Activated naive CD8-positive, alpha-beta T cell treated with anti-CD3 and anti-CD28 coated beads, Interleukin-2, amount 50 U/mL, for 24 hours (primary cell): ENCODE results near the gene RNU7-1.

ENCODE experiments used
- ATAC-seq: fragments of 150-1000 bp; cut with Tn5 transposase; one replicate; pipeline ENCODE4 v1.10.0; 2021
- DNase-seq: peaks from one replicate; pipeline ENCODE4 v3.0.0; 2021
- H3K27ac Mint-ChIP-seq: one replicate; pipeline ENCODE4 v1.8.0; 2021; ENCODE audit warnings: mild to moderate bottlenecking, mixed read lengths
- H3K27me3 Mint-ChIP-seq: one replicate; pipeline ENCODE4 v1.8.0; 2021; ENCODE audit warnings: mixed read lengths
- H3K36me3 Mint-ChIP-seq: one replicate; pipeline ENCODE4 v1.8.0; 2021; ENCODE audit warnings: low read depth, mixed read lengths
- H3K4me1 Mint-ChIP-seq: one replicate; pipeline ENCODE4 v1.8.0; 2021; ENCODE audit warnings: mixed read lengths
- H3K4me3 Mint-ChIP-seq: one replicate; pipeline ENCODE4 v1.8.0; 2021; ENCODE audit warnings: mild to moderate bottlenecking, moderate library complexity, mixed read lengths
- H3K9me3 Mint-ChIP-seq: one replicate; pipeline ENCODE4 v1.8.0; 2021; ENCODE audit warnings: mixed read lengths

The RNU7-1 gene

DNA sequence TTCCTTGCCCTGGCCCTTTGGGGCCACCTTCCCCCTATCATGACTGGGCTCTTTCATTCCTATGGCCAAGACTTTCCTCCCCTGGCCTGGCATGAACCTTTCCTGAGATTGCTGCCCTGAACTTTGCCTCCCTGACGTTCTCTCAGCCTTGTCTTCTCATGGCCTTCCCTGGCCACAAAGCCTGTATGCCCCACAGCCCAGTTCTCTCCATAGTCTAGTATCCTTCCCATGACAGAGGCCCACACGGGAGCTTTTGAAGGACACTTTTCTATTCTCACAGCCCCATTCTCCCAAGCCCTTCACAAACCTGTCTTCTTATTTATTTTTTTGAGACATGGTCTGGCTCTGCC is 4.5 kb upstream of the RNU7-1 start:
- H3K4me1 Mint-ChIP-seq: peaks cover 57% of the 10 kb centered on the region
- no peaks in the 10 kb centered on the region for H3K27me3 Mint-ChIP-seq
- no peak for DNase-seq
- no peak for ATAC-seq
- H3K9me3 Mint-ChIP-seq: no peaks in the 10 kb centered on the region
- peak overlapping the region; percentile 88 for H3K27ac Mint-ChIP-seq
- peak overlapping the region; percentile 86 for H3K4me3 Mint-ChIP-seq
- H3K36me3 Mint-ChIP-seq: peaks cover 36% of the 10 kb centered on the region

DNA sequence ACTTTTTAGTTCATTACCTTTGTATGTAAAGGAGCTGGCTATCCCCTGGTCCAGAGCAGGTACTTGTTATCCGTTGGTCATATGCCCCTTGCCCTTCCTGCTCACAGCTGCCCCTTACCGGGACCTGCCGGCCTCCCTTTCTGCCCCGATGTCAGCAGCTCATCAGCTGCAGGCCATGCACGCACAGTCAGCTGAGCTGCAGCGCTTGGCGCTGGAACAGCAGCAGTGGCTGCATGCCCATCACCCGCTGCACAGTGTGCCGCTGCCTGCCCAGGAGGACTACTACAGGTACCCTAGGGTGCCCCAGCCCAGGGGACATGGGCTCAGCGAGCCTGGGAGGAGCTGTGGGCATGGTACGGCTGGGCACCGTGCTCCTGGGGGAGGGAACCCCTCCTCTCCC is 2.3 kb upstream of the RNU7-1 start:
- DNase-seq (no peak), ATAC-seq (no peak)
- H3K27ac Mint-ChIP-seq: no peak overlapping the region
- H3K27me3 Mint-ChIP-seq: no peaks in the 10 kb centered on the region
- peaks cover 59% of the 10 kb centered on the region for H3K4me1 Mint-ChIP-seq
- peaks cover 32% of the 10 kb centered on the region for H3K36me3 Mint-ChIP-seq
- no peak overlapping the region for H3K4me3 Mint-ChIP-seq
- no peaks in the 10 kb centered on the region for H3K9me3 Mint-ChIP-seq

DNA sequence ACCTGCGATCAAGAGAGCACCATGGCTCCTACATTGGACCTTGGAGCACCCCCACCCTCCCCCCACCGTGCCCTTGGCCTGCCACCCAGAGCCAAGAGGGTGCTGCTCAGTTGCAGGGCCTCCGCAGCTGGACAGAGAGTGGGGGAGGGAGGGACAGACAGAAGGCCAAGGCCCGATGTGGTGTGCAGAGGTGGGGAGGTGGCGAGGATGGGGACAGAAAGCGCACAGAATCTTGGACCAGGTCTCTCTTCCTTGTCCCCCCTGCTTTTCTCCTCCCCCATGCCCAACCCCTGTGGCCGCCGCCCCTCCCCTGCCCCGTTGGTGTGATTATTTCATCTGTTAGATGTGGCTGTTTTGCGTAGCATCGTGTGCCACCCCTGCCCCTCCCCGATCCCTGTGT is 1.8 kb upstream of the RNU7-1 start:
- no peak for ATAC-seq
- DNase-seq: peak; percentile 3
- no peaks in the 10 kb centered on the region for H3K9me3 Mint-ChIP-seq
- H3K27ac Mint-ChIP-seq: no peak overlapping the region
- H3K4me3 Mint-ChIP-seq: no peak overlapping the region
- H3K27me3 Mint-ChIP-seq: no peaks in the 10 kb centered on the region
- peaks cover 59% of the 10 kb centered on the region for H3K4me1 Mint-ChIP-seq
- H3K36me3 Mint-ChIP-seq: peaks cover 29% of the 10 kb centered on the region

DNA sequence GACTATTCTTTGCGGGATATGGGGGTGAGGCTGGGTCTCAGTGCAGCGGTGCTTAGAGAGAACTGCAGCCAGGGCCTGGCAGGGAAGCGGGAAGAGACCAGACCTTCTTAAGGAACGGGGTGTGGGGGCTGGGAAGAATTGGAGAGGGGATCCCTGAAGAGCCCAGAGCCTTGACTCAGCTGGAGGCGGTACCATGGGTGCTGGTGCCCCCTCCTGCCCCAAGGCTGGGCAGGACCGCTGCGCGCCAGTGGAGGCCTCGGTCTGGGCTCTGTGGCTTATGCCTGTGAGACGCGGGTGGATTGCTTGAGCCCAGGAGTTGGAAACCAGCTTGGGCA is 1.3 kb upstream of the RNU7-1 start:
- Mint-ChIP-seq H3K36me3 (peaks cover 28% of the 10 kb centered on the region), H3K27ac (peak overlapping the region; percentile 99), H3K4me1 (peaks cover 62% of the 10 kb centered on the region)

DNA sequence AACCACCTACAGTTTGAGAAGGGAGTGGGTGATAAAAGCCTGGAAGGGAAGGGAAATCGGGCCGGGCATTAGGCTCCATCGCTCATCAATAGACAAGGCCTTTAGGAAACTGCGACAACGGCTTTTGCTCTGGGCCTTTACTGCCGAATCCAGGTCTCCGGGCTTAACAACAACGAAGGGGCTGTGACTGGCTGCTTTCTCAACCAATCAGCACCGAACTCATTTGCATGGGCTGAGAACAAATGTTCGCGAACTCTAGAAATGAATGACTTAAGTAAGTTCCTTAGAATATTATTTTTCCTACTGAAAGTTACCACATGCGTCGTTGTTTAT is 261 bp upstream of the RNU7-1 start:
- H3K9me3 Mint-ChIP-seq: no peaks in the 10 kb centered on the region
- peaks cover 70% of the 10 kb centered on the region for H3K4me1 Mint-ChIP-seq
- peak; percentile 23 for ATAC-seq
- peak; percentile 74 for DNase-seq
- peak overlapping the region; percentile 99 for H3K27ac Mint-ChIP-seq
- H3K4me3 Mint-ChIP-seq: peak overlapping the region; percentile 87
- peaks cover 24% of the 10 kb centered on the region for H3K36me3 Mint-ChIP-seq
- no peaks in the 10 kb centered on the region for H3K27me3 Mint-ChIP-seq

More for the DNA sequence above, 1.3 kb upstream of the RNU7-1 start:
- Mint-ChIP-seq H3K27me3 (no peaks in the 10 kb centered on the region), H3K9me3 (no peaks in the 10 kb centered on the region), H3K4me3 (peak overlapping the region; percentile 25)
- ATAC-seq (no peak), DNase-seq (peak; percentile 6)

DNA sequence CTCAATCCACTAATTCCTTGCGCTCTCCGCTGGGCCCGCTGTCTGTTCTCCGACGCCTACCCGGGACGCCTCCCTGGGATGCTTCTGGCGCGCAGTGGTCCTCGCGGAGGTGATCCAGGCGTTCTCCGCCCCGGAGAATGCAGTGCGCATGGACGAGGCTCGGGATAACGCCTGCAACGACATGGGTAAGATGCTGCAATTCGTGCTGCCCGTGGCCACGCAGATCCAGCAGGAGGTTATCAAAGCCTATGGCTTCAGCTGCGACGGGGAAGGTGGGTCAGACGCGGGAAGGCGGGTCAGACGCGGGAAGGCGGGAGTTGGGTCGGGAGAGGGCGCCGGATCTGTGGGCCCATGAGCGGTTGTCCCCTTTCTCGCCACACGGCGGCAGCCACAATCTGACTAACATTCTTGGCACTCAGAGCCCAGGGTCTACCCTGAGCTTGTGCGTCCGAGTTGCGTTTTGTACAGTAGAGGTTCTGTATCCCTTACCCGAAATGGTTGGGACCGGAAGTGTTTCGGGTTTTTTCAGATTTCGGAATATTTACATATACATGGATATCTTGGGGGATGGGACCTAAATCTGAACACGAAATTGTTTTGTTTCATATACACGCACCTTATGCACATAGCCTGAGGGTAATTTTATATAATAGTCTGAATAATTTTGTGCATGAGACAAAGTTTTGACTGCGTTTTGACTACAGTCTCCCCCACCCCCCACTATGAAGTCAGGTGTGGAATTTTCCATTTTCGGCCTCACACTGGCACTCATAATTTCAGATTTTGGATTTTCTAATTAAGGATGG is 968 bp downstream of the RNU7-1 start:
- H3K9me3 Mint-ChIP-seq: no peaks in the 10 kb centered on the region
- peaks cover 20% of the 10 kb centered on the region for H3K36me3 Mint-ChIP-seq
- ATAC-seq (peak; percentile 42), DNase-seq (peak; percentile 88)
- no peaks in the 10 kb centered on the region for H3K27me3 Mint-ChIP-seq
- H3K27ac Mint-ChIP-seq: peak overlapping the region; percentile 99
- H3K4me1 Mint-ChIP-seq: peaks cover 75% of the 10 kb centered on the region
- peak overlapping the region; percentile 87 for H3K4me3 Mint-ChIP-seq

DNA sequence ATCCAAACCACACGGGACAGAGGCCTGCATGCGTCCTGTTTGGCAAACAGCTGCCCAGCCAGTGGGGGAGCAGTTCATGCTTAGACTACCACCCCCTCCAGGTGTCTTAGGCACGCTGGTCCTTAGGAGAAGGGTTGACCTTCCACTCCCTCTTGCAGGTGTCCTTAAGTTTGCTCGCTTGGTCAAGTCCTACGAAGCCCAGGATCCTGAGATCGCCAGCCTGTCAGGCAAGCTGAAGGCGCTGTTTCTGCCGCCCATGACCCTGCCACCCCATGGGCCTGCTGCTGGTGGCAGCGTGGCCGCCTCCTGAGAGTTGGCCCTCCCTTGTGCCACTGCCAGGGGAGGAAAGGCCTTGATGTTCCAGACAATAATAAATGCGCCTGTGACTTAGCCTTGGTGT is 2.0 kb downstream of the RNU7-1 start:
- Mint-ChIP-seq H3K4me1 (peaks cover 82% of the 10 kb centered on the region), H3K27ac (peak overlapping the region; percentile 99), H3K36me3 (peaks cover 15% of the 10 kb centered on the region), H3K27me3 (no peaks in the 10 kb centered on the region), H3K9me3 (no peaks in the 10 kb centered on the region), H3K4me3 (peak overlapping the region; percentile 87)
- ATAC-seq (no peak), DNase-seq (no peak)

DNA sequence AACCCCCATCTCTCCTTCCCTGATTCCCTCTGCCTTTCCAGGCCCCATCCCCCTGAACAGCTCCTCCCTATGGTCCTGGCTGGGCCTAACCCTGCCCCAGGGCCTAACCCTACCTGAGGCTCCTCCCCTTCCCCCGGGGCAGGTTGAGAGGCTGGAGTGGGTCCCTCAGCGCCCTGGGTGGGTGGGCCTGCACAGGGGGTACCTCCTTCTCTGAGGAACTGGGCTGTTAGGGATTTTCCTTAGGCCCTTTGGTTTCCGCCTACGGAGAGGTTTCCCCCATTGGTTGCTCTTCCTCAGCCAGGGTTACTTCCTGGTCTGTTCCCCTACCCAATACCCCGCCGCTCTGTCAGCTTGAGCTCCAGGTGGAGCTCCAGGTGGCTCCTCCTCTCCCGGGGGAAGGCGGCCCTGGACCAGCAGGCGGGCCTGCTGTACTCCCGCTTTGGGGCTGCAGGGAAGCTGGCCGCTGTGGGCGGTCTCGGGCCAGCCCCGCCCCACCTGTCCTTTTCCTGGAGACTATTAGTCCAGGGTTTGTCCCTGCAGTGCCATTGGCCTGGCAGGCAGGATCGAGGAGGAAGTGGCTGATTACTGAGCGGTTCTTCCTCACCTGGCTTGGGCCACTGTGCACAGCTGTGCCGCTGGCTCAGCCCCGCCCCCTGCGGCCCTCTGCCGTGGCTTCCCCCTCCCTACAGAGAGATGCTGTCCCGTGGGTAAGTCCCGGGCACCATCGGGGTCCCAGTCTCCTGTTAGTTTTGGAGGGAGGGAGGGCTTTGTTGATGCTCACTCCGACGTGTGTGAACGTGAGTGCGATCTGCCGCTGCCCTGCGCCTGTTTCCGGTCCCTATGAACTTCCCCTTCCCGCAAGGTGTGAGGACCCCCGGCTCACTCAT is 2.7 kb downstream of the RNU7-1 start:
- DNase-seq (peak; percentile 69), ATAC-seq (peak; percentile 13)
- peak overlapping the region; percentile 87 for H3K4me3 Mint-ChIP-seq
- peaks cover 87% of the 10 kb centered on the region for H3K4me1 Mint-ChIP-seq
- H3K9me3 Mint-ChIP-seq: no peaks in the 10 kb centered on the region
- H3K27ac Mint-ChIP-seq: peak overlapping the region; percentile 99
- no peaks in the 10 kb centered on the region for H3K27me3 Mint-ChIP-seq
- H3K36me3 Mint-ChIP-seq: peaks cover 13% of the 10 kb centered on the region

DNA sequence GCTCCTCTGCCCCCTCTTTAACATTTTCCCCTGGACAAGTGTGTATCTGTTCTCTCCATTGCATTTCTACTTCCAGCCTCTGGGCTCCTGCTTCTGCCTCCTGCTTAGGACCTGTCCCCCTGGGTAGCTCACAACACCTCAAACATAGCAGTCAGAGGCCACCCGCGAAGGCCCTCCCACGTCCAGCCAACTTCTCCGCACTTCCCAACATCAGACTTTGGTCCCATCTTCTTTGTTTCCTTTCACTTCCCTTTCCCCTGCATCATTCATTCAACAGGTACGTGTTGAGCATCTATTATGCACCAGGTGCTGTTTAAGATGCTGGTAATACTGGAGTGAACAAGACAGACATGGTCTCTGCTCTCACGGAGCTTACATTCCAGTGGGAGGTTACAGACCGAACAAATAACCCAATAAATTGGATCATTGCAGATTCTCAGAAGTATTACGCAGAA is 3.3 kb downstream of the RNU7-1 start:
- Mint-ChIP-seq H3K9me3 (no peaks in the 10 kb centered on the region), H3K27me3 (no peaks in the 10 kb centered on the region), H3K4me1 (peaks cover 87% of the 10 kb centered on the region), H3K36me3 (peaks cover 13% of the 10 kb centered on the region), H3K27ac (peak overlapping the region; percentile 99), H3K4me3 (peak overlapping the region; percentile 87)
- DNase-seq: no peak
- ATAC-seq: no peak

DNA sequence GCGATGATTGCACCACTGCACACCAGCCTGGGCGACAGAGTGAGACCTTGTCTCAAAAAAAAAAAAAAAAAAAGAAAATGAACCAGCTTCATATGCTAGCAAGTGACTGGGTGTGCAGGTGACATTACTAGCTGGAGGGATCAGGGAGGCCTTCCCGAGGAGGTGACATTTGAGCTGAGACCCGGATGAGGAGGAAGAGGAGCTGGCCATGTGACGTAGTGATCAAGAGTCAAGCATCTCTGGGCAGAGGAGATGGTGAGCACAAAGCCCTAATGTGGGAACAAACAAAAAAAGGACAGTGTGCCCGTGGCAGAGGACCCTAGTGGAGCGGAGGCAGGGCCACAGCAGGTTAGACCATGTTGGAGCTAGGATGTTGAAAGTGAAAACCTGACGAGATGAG is 4.0 kb downstream of the RNU7-1 start:
- ATAC-seq: no peak
- H3K27me3 Mint-ChIP-seq: no peaks in the 10 kb centered on the region

DNA sequence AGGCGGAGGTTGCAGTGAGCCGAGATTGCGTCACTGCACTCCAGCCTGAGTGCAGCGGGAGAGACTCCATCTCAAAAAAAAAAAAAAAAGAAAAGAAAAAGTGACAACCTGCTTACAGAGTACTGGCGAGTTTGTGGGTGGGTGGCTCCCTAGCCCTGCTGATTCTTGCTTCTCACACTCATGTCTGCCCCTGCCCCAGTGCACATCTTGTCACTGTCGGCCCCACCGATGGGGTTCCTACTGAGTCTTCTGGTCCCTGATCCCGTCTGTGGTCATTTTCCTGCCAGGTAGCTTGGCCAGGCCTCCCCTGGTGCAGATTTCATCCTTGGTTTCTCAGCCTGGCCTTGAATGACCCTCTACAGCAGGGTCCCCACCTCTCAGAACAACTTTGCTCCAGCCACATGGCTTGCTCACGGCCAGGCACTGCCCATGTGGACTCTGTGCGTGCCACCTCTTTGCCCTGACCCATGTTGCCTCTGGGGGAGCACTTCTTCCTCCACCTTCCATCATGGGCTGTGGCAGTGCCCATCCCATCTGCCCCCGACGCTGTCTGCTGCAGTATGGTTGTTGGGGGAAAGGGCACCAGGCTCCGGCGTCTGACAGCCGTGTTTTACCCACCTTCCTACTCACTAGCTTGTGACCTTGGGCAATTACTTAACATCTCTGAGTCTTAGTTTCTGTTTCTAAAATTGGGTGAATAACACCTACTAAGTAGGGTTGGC is 5.4 kb downstream of the RNU7-1 start:
- ATAC-seq (peak; percentile 0), DNase-seq (peak; percentile 50)

More for the DNA sequence above, 4.0 kb downstream of the RNU7-1 start:
- peak overlapping the region; percentile 99 for H3K27ac Mint-ChIP-seq
- H3K4me3 Mint-ChIP-seq: peak overlapping the region; percentile 87
- H3K36me3 Mint-ChIP-seq: peaks cover 16% of the 10 kb centered on the region
- no peaks in the 10 kb centered on the region for H3K9me3 Mint-ChIP-seq
- DNase-seq: no peak
- peaks cover 81% of the 10 kb centered on the region for H3K4me1 Mint-ChIP-seq

DNA sequence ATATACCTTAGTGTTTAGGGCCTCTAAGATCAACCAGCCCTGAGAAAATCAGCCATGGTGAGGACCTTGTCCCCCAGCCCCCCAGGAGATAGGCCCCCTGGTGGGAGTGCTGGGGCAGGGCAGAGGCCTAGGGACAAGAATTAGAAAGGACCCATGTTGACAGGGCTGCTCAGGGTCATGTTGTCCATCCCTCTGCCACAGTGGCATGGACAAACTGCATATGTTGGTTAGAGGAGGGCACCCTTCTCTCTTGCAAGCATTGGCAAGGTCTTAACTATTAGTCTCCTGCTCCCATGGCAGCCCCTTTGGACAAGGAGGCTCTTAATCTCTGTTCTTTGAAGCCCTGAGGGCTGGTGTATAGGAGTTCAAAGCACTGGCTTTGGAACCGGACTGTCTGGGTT is 6.8 kb downstream of the RNU7-1 start:
- Mint-ChIP-seq H3K27ac (peak overlapping the region; percentile 99), H3K4me1 (peaks cover 78% of the 10 kb centered on the region), H3K36me3 (peaks cover 35% of the 10 kb centered on the region), H3K4me3 (peak overlapping the region; percentile 93), H3K9me3 (no peaks in the 10 kb centered on the region), H3K27me3 (peaks cover 5% of the 10 kb centered on the region)
- DNase-seq: peak; percentile 51
- no peak for ATAC-seq

More for the DNA sequence above, 5.4 kb downstream of the RNU7-1 start:
- H3K4me3 Mint-ChIP-seq: peak overlapping the region; percentile 63
- peaks cover 4% of the 10 kb centered on the region for H3K27me3 Mint-ChIP-seq
- H3K4me1 Mint-ChIP-seq: peaks cover 77% of the 10 kb centered on the region
- no peaks in the 10 kb centered on the region for H3K9me3 Mint-ChIP-seq
- H3K36me3 Mint-ChIP-seq: peaks cover 30% of the 10 kb centered on the region
- peak overlapping the region; percentile 99 for H3K27ac Mint-ChIP-seq

DNA sequence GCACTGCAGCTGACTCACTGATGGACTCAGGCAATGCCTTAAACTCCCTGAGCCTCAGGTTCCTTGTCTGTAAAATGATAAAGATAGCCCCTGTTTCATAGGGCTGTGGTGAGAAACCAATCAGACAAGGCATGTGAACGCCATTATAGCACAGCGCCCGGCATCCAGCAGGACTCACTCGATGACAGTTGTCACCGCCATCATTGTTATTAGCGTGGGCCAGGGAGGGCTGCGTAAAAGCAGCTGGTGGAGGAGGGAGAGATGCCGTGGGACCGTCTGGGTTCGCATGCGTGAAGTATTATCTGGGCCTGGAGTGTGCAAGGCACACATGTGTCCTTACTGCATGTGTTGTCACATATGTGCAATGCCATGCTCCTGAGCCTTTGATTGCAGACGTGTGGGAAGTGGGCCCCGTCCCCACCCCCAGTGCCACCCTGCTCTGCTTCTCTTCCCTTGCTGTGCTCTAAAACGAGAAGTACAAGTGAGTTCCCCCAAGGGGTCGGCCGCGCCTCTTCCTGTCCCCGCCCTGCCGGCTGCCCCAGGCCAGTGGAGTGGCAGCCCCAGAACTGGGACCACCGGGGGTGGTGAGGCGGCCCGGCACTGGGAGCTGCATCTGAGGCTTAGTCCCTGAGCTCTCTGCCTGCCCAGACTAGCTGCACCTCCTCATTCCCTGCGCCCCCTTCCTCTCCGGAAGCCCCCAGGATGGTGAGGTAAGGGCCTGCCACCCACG is 7.4 kb downstream of the RNU7-1 start, which contains the start of gene PTPN6:
Gene PTPN6 (plus strand): TSS at position 546 of the 730 bp plus-strand sequence. CDS start 157 bp downstream, at position 703.
- Mint-ChIP-seq H3K36me3 (peaks cover 40% of the 10 kb centered on the region), H3K9me3 (no peaks in the 10 kb centered on the region), H3K27ac (peak within 1 kb of the TSS; percentile 99), H3K4me3 (peak within 1 kb of the TSS; percentile 93), H3K4me1 (peaks cover 78% of the 10 kb centered on the region), H3K27me3 (peaks cover 5% of the 10 kb centered on the region)
- DNase-seq (peak; percentile 78), ATAC-seq (peak; percentile 39)
